Fibroblast of mammary gland (primary cell): ENCODE data around the gene MARF1.

Experiments used
- DNase-seq: peaks from one replicate; pipeline ENCODE4 v3.0.0-alpha.2; 2010; ENCODE audit warnings: low read depth
- H3K4me3 ChIP-seq: 2 replicates; pipeline ENCODE4 v1.5.1; 2011; ENCODE audit warnings: low read depth, mild to moderate bottlenecking, low read length, moderate library complexity; ENCODE audit not compliant: control insufficient read depth
- TF ChIP-seq, protein P1 (sequence below): conservative IDR thresholded peaks from 2 replicates; pipeline ENCODE4 v1.5.1; 2011; ENCODE audit warnings: low read depth, low read length, inconsistent platforms; ENCODE audit not compliant: control insufficient read depth, insufficient read depth

Gene MARF1

DNA sequence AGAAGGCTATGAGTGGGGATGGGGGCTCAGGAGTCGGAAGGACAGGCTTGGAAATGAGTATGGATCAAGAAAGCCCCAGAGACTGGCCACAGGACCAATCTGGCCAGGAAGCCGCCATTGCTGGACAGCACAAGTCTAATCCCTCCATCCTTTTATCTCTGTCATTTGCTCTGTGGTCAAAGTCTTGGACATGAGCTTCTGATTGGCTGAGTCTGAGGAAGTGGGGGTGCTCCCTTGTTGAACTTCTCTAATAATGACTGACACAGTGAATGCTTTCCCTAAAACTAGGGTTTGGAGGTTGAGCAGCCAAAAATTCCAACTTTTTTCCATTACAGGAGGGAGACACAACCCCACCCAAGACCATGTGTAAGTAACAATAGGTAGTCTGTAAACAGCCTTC is 97.4 kb downstream of the MARF1 start:
- DNase-seq, result no peak
- H3K4me3 ChIP-seq, result no peak overlapping the region
- TF ChIP-seq, protein P1, sequence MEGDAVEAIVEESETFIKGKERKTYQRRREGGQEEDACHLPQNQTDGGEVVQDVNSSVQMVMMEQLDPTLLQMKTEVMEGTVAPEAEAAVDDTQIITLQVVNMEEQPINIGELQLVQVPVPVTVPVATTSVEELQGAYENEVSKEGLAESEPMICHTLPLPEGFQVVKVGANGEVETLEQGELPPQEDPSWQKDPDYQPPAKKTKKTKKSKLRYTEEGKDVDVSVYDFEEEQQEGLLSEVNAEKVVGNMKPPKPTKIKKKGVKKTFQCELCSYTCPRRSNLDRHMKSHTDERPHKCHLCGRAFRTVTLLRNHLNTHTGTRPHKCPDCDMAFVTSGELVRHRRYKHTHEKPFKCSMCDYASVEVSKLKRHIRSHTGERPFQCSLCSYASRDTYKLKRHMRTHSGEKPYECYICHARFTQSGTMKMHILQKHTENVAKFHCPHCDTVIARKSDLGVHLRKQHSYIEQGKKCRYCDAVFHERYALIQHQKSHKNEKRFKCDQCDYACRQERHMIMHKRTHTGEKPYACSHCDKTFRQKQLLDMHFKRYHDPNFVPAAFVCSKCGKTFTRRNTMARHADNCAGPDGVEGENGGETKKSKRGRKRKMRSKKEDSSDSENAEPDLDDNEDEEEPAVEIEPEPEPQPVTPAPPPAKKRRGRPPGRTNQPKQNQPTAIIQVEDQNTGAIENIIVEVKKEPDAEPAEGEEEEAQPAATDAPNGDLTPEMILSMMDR, result no peak

GRCh38 chr16:15544405-15544804 is 98.5 kb downstream of the MARF1 start:
- no peak for DNase-seq
- H3K4me3 ChIP-seq, result no peak overlapping the region
- TF ChIP-seq, protein P1, result no peak
